ENCODE results near the gene GHR. TPM values are rescaled to one million over a fixed set of nuclear protein-coding genes. Genes with fewer than 3 reads are reported as not detected.

Gene GHR
- total and polyA plus RNA-seq, 10 of the 15 experiments (the other 5 are each of a cell fraction or from before 2014, with no cell fraction given), result 0.23 to 10.2 (median 0.48) TPM

DNA sequence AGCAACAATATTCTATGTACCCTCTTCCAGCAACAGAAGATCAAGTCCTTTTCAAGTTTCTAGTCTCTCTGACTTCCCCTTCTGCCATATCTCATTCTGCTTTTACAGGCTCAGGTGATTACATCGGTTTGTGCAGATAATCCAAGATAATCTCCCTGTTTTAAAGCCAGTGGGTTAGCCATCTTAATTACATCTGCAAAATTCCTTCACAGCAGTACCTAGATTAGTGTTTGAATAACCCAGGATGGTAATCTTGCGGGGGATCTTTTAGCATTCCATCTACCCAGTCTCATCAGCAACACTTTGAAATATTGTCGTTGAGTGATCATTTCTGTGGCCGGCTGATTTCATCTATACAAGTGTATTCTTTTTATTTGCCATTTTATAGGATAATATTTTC lies 130.2 kb downstream of the GHR start:
- SMC1A ChIA-PET (ENCODE audit: uncharacterized antibody, unreplicated experiment), result no interaction called here
- ATAC-seq, result no peak
- Histone ChIP-seq H3K4me2 (ENCODE audit: control insufficient read depth, insufficient read depth) (no peak overlapping the region), H3K4me1 (ENCODE audit: control insufficient read depth, insufficient read depth, low read length) (no peaks in the 10 kb centered on the region), H3K27me3 (replicated peaks in 1 of 2; ENCODE audit: control insufficient read depth in 2 of 2, insufficient read depth in 2 of 2, low read length in 1 of 2) (no peaks in the 10 kb centered on the region), H3K36me3 (ENCODE audit: control insufficient read depth in 2 of 2, insufficient read depth in 2 of 2, low read length in 1 of 2) (no peaks in the 10 kb centered on the region), H2AFZ (ENCODE audit: control insufficient read depth, low read depth, low read length) (no peak overlapping the region), H3K4me3 (no peak overlapping the region), H3K79me2 (ENCODE audit: control insufficient read depth, insufficient read depth, low read length) (no peaks in the 10 kb centered on the region), H3K9me3 (replicated peaks; ENCODE audit: control insufficient read depth, insufficient read depth, low read length) (no peaks in the 10 kb centered on the region), H3K9ac (ENCODE audit: control insufficient read depth, insufficient read depth, low read length) (no peak overlapping the region), H4K20me1 (ENCODE audit: control insufficient read depth, insufficient read depth) (no peaks in the 10 kb centered on the region), H3K27ac (ENCODE audit: control insufficient read depth, insufficient read depth) (no peak overlapping the region)
- RAD21 ChIA-PET (ENCODE audit: unreplicated experiment), result no interaction called here
- intact Hi-C loops (cut with micrococcal nuclease; ENCODE audit: unreplicated experiment) (no loop called here), in situ Hi-C loops (cut with MboI) (no loop called here)
- CTCF ChIA-PET, result interaction anchor here (0.8 kb wide), 1 partner anchor 30 kb away, joined by 3 read pairs; no protein-coding TSS in a partner anchor
- WGBS (ENCODE audit: insufficient coverage, insufficient replicate concordance, low lambda C conversion rate, missing lambda C conversion rate), result 37% methylated on average over 4 of the region's 4 CpGs
- DNase-seq (ENCODE audit: low read depth, low spot score), result no peak
- BruUV-seq (replicated peaks), result no TSS peak
- FAIRE-seq, result no peak
- no peak for TF ChIP-seq ZNF24 (IDR thresholded peaks at IDR 0.05)
- no peak for TF ChIP-seq SREBF2 (IDR thresholded peaks at IDR 0.05; ENCODE audit: low read length)
- no peak for TF ChIP-seq RB1 (IDR thresholded peaks at IDR 0.05; ENCODE audit: borderline replicate concordance)
- TF ChIP-seq CBFB (IDR thresholded peaks at IDR 0.05; ENCODE audit: low read depth), result no peak
- no peak for TF ChIP-seq TCF7 (IDR thresholded peaks at IDR 0.05; ENCODE audit: borderline replicate concordance)
- TF ChIP-seq, protein P1, sequence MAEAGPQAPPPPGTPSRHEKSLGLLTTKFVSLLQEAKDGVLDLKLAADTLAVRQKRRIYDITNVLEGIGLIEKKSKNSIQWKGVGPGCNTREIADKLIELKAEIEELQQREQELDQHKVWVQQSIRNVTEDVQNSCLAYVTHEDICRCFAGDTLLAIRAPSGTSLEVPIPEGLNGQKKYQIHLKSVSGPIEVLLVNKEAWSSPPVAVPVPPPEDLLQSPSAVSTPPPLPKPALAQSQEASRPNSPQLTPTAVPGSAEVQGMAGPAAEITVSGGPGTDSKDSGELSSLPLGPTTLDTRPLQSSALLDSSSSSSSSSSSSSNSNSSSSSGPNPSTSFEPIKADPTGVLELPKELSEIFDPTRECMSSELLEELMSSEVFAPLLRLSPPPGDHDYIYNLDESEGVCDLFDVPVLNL (IDR thresholded peaks at IDR 0.05; ENCODE audit: low read depth, low read length), result no peak
- TF ChIP-seq NBN (IDR thresholded peaks at IDR 0.05), result no peak
- no peak for TF ChIP-seq TAF1 (IDR thresholded peaks at IDR 0.05; ENCODE audit: borderline replicate concordance, low read depth, low read length)
- TF ChIP-seq ZNF217 (IDR thresholded peaks at IDR 0.05), result no peak
- POLR2A ChIA-PET, result no interaction called here

Measured in GM12878 (cell line).